ENCODE measurements around the gene UNC119B. TPM values are rescaled to one million over a fixed set of nuclear protein-coding genes. Genes with fewer than 3 reads are reported as not detected.

The UNC119B gene
- 23.4 to 28.0 TPM (median 27.0 TPM) in 5 replicates for total RNA-seq (2022; extraction: Qiagen RNA extraction)

DNA sequence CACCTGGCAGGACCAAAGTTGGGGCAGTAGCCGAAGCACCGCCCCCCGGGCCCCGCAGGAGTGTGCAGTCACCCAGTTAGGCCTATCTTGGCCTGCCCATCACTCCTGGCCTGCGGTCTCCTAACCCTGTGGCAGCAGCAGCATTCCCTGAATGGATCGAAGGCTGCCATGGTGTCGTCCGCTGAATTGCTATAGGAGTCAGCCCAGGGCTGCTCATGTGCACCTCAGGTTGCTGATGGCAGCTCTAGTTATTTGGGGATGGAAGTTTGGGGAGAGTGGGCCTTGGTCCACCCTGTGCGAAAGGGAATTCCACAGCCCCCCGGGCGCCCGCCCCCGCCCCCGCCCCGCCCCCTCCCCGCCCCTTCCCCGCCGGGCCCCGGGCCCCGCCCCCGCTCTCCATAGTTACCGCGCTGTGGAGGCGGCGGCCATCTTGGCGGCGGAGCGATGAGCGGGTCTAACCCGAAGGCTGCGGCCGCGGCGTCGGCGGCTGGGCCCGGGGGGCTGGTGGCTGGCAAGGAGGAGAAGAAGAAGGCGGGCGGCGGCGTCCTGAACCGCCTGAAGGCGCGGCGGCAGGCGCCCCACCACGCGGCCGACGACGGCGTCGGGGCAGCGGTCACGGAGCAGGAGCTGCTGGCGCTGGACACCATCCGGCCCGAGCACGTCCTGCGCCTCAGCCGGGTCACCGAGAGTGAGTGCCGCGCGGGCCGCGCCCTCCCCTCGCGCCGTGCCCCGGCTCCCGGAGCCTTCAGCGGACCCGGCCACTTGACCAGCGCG, at the start of gene UNC119B:
Gene UNC119B, plus strand, starts transcription at position 428 of the 774 bp plus-strand sequence. Its CDS starts 17 bp downstream, at position 445.

DNA sequence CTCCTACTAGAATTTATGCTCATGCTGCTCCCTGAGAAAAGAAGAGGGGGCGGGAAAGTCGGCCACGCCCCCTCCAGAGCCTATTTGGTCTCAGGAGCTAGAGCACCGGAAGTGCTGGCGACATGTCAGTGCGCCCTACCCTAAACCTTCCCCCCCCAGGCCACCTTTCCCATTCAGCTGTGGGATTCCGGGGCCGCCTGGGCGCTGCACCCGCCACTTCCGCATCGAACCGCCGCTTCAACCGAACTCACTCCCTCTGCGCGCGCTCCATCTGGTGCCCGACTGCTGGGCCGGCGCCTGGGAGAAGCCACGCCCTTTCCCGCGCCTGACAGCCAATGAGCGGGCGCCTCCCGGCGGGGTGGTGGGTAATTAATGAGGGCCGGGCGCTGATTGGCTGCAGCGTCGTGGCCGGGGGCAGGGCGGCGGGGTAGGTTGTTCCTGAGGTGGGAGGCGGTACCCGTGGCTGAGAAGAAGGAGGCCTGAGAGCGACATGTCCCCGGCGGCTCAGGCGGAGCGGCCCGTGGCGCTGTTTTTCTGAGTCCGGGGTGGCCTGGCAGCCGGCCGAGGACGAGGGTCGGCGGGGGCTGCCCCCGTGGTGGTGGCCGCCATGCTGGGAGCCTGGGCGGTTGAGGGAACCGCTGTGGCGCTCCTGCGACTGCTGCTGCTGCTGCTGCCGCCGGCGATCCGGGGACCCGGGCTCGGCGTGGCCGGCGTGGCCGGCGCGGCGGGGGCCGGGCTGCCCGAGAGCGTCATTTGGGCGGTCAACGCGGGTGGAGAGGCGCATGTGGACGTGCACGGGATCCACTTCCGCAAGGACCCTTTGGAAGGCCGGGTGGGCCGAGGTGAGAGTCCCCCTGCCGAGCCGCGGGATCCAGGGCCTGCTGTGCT, 23.3 kb upstream of the UNC119B start, which contains the start of gene MLEC:
Gene MLEC, plus strand, starts transcription at position 460 of the 888 bp plus-strand sequence. Its CDS starts 148 bp downstream, at position 608.

DNA sequence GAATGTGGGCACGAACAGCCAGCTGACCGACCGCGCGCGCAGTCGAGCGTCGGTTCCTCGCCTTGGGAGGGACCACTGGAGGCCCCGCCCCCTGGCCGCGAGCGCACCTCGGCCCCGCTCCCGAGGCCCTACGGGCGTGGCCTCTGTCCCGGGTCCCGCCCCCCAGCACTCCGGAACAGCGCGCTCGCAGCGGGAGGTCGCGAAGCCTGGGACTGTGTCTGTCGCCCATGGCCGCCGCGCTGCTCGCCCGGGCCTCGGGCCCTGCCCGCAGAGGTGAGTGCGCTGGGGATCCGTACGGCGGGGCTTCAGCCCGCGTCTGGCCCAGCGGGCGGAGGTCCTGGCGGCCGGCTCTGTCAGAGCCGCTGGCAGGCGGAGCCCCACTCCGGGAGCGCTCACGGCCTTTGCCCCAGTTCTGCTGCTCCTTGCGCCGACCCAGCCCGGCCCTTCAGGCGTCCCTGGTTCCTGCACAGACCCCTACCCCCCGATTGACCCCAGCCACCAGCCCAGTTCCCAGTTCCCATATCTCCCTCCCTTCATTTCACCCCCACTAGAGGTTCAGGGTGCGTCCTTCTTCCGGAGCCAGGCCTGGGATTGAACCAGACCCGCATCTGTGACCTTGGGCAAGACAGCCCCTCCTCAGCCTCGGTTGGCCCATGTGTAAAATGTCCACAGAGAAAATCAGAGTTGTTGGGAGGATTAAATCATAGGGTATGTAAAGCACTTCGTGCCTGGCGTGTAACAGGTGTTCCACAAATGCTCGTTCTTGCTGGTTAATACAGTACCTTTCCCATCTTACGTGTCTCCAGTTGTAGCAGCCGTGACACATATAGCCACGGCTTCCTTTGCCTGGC, 15.6 kb downstream of the UNC119B start, which contains the start of gene ACADS:
Gene ACADS, plus strand, starts transcription at position 168 of the 851 bp plus-strand sequence. Its CDS starts 60 bp downstream, at position 228.

Other genes starting within 250 kb of the UNC119B start
- gene SRSF9, start 240.7 kb upstream of the UNC119B start, total RNA-seq (2022; extraction: Qiagen RNA extraction): 187 to 211 TPM (median 199 TPM) in 5 replicates
- gene DYNLL1, start 214.3 kb upstream of the UNC119B start, total RNA-seq (2022; extraction: Qiagen RNA extraction): 602 to 740 TPM (median 629 TPM) in 5 replicates
- 25.7 to 27.0 TPM (median 26.7 TPM) in 5 replicates for gene COQ5, start 181.3 kb upstream of the UNC119B start, total RNA-seq (2022; extraction: Qiagen RNA extraction)
- gene RNF10, start 176.1 kb upstream of the UNC119B start, total RNA-seq (2022; extraction: Qiagen RNA extraction): 93.9 to 116 TPM (median 103 TPM) in 5 replicates
- gene POP5, start 129.1 kb upstream of the UNC119B start, total RNA-seq (2022; extraction: Qiagen RNA extraction): 46.9 to 53.4 TPM (median 48.7 TPM) in 5 replicates
- gene CABP1, start 69.8 kb upstream of the UNC119B start, total RNA-seq (2022; extraction: Qiagen RNA extraction): 0.18 to 0.54 TPM (median 0.28 TPM) in 5 replicates
- gene MLEC, start 23.3 kb upstream of the UNC119B start, total RNA-seq (2022; extraction: Qiagen RNA extraction): 83.7 to 105 TPM (median 91.1 TPM) in 5 replicates
- gene ACADS, start 15.4 kb downstream of the UNC119B start, total RNA-seq (2022; extraction: Qiagen RNA extraction): 8.8 to 11.9 TPM (median 9.7 TPM) in 5 replicates
- 33.3 to 57.5 TPM (median 52.1 TPM) in 5 replicates for gene SPPL3, start 193.9 kb downstream of the UNC119B start, total RNA-seq (2022; extraction: Qiagen RNA extraction)